Tibial artery (tissue), 4 donors: ENCODE data around the gene TOX2.
A peak's percentile ranks its signal among the peaks of the same experiment; 100 is the strongest.

Experiments used
- DNase-seq, 2 donors: peaks; one replicate each; pipeline ENCODE4 v3.0.0-alpha.2; 2019
- H3K27ac ChIP-seq, 2 donors: fragments of 200-600 bp; sonication (generic) in 1 of 2; 1 replicate in 1 of 2; 2 replicates in 1 of 2; pipeline ENCODE4 v1.5.1; 2018 to 2019; ENCODE audit warnings: mild to moderate bottlenecking in 1 of 2
- H3K27me3 ChIP-seq, 2 donors: fragments of 200-600 bp; sonication (generic) in 1 of 2; one replicate each; pipeline versions ENCODE4 v1.5.1 to v1.6.0; 2016 to 2019
- H3K36me3 ChIP-seq, 3 donors: fragments of 200-600 bp; sonication (generic) in 2 of 3; one replicate each; pipeline ENCODE4 v1.5.1; 2016 to 2019; ENCODE audit warnings: mild to moderate bottlenecking in 2 of 3
- H3K4me1 ChIP-seq, 4 donors: fragments of 200-600 bp; sonication (generic) in 2 of 4; 1 replicate in 3 of 4; 2 replicates in 1 of 4; pipeline ENCODE4 v1.5.1; 2016 to 2019
- H3K4me3 ChIP-seq, 2 donors: fragments of 200-600 bp; sonication (generic) in 1 of 2; 1 replicate in 1 of 2; 2 replicates in 1 of 2; pipeline ENCODE4 v1.5.1; 2018 to 2019; ENCODE audit warnings: mild to moderate bottlenecking in 2 of 2
- H3K9me3 ChIP-seq, 3 donors: fragments of 200-600 bp; sonication (generic) in 1 of 3; one replicate each; pipeline ENCODE4 v1.5.1; 2016 to 2019
- intact Hi-C: fragments of 100-400 bp; cut with DNase I; formaldehyde crosslinking; loops from one replicate; pipeline ENCODE4 v1.15.0; 2023; ENCODE audit warnings: low total_unique reads
- TF ChIP-seq, protein P1 (sequence below), 2 experiments: fragments of 200-600 bp in 1 of 2; fragments of 450-650 bp in 1 of 2; IDR thresholded peaks; one replicate each; pipeline ENCODE4 v1.5.1; 2017 to 2019; ENCODE audit warnings: antibody characterized with exemption in 2 of 2, mild to moderate bottlenecking in 1 of 2, moderate library complexity in 1 of 2

Gene TOX2

DNA sequence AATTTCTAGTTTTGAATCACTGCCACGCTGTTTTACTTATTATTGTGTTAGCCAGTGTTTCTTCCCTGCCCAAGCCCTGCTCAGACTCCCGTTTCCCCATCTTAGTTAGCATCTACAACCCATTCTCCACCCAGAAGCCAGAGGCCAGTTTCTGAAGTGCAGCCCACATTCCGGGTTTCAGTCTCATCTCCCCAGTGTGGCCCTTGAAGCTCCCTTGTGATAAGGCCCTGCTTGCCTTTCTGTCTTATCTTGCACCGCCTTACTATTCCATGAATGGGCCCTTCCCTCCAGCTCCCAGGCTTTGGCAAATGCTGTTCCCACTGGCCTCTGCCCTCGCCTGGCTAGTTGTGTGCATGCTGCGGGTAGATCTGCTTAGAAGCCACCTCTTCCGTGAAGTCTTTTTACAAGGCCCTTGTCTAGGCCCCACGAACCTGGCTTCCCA, 41.1 kb downstream of the TOX2 start:
- Histone ChIP-seq H3K9me3 (no peaks in the 10 kb centered on the region), H3K27me3 (peaks cover 0 to 5% of the 10 kb centered on the region in 2 donors), H3K27ac (no peak overlapping the region), H3K4me1 (peaks cover 0 to 8% (median 3%) of the 10 kb centered on the region in 4 donors), H3K36me3 (no peaks in the 10 kb centered on the region), H3K4me3 (no peak overlapping the region)
- intact Hi-C loops = no loop called here
- no peak for DNase-seq
- TF ChIP-seq, protein P1, sequence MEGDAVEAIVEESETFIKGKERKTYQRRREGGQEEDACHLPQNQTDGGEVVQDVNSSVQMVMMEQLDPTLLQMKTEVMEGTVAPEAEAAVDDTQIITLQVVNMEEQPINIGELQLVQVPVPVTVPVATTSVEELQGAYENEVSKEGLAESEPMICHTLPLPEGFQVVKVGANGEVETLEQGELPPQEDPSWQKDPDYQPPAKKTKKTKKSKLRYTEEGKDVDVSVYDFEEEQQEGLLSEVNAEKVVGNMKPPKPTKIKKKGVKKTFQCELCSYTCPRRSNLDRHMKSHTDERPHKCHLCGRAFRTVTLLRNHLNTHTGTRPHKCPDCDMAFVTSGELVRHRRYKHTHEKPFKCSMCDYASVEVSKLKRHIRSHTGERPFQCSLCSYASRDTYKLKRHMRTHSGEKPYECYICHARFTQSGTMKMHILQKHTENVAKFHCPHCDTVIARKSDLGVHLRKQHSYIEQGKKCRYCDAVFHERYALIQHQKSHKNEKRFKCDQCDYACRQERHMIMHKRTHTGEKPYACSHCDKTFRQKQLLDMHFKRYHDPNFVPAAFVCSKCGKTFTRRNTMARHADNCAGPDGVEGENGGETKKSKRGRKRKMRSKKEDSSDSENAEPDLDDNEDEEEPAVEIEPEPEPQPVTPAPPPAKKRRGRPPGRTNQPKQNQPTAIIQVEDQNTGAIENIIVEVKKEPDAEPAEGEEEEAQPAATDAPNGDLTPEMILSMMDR (IDR thresholded peaks at IDR 0.05) = no peak

- Histone ChIP-seq H3K27ac (no peak overlapping the region), H3K4me1 (peaks cover 0 to 8% (median 3%) of the 10 kb centered on the region in 4 donors), H3K36me3 (no peaks in the 10 kb centered on the region), H3K27me3 (peaks cover 0 to 18% of the 10 kb centered on the region in 2 donors), H3K4me3 (no peak overlapping the region), H3K9me3 (no peaks in the 10 kb centered on the region)
- TF ChIP-seq, protein P1 (IDR thresholded peaks at IDR 0.05) = no peak
- intact Hi-C loops = no loop called here
- no peak for DNase-seq
Measured at GRCh38 chr20:43957392-43957791, 42.7 kb downstream of the TOX2 start.

GRCh38 chr20:43958626-43959025, 44.0 kb downstream of the TOX2 start:
- H3K4me1 ChIP-seq = peaks cover 0 to 8% (median 3%) of the 10 kb centered on the region in 4 donors
- H3K4me3 ChIP-seq = no peak overlapping the region
- DNase-seq = peak in 1 of 2 donors; percentile 33
- intact Hi-C loops = no loop called here
- H3K27ac ChIP-seq = no peak overlapping the region
- H3K9me3 ChIP-seq = no peaks in the 10 kb centered on the region
- TF ChIP-seq, protein P1 (IDR thresholded peaks at IDR 0.05) = no peak
- H3K27me3 ChIP-seq = peaks cover 0 to 24% of the 10 kb centered on the region in 2 donors
- H3K36me3 ChIP-seq = no peaks in the 10 kb centered on the region

- no peak overlapping the region for H3K27ac ChIP-seq
- peak in 1 of 2 donors; percentile 38 for DNase-seq
- no peak overlapping the region for H3K4me3 ChIP-seq
- peaks cover 0 to 8% (median 3%) of the 10 kb centered on the region in 4 donors for H3K4me1 ChIP-seq
- TF ChIP-seq, protein P1 (IDR thresholded peaks at IDR 0.05) = no peak
- H3K9me3 ChIP-seq = no peaks in the 10 kb centered on the region
- intact Hi-C loops = no loop called here
- H3K27me3 ChIP-seq = peaks cover 0 to 24% of the 10 kb centered on the region in 2 donors
- no peaks in the 10 kb centered on the region for H3K36me3 ChIP-seq
Measured at GRCh38 chr20:43959079-43959919, 44.6 kb downstream of the TOX2 start.

- H3K27me3 ChIP-seq = peaks cover 0 to 24% of the 10 kb centered on the region in 2 donors
- no peaks in the 10 kb centered on the region for H3K36me3 ChIP-seq
- H3K4me3 ChIP-seq = no peak overlapping the region
- intact Hi-C loops = no loop called here
- H3K27ac ChIP-seq = no peak overlapping the region
- H3K4me1 ChIP-seq = peaks cover 0 to 7% (median 3%) of the 10 kb centered on the region in 4 donors
- no peak for DNase-seq
- TF ChIP-seq, protein P1 (IDR thresholded peaks at IDR 0.05) = no peak
- no peaks in the 10 kb centered on the region for H3K9me3 ChIP-seq
Measured at GRCh38 chr20:43959920-43960227, 45.2 kb downstream of the TOX2 start.
